ENCODE measurements around the gene SAMD7. TPM values are rescaled to one million over a fixed set of nuclear protein-coding genes. Genes with fewer than 3 reads are reported as not detected.

SAMD7 gene, protein sequence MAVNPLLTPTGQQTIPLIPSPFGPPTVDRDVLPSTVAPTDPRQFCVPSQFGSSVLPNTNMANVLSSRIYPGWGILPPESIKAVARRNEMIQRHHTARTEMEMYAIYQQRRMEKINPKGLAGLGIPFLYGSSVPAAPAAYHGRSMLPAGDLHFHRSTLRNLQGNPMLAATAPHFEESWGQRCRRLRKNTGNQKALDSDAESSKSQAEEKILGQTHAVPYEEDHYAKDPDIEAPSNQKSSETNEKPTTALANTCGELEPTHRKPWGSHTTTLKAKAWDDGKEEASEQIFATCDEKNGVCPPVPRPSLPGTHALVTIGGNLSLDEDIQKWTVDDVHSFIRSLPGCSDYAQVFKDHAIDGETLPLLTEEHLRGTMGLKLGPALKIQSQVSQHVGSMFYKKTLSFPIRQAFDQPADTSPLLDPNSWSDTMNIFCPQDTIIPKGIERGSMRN
- not detected in 5 replicates for total RNA-seq (2022; extraction: Qiagen RNA extraction; ENCODE audit: low read depth)

DNA sequence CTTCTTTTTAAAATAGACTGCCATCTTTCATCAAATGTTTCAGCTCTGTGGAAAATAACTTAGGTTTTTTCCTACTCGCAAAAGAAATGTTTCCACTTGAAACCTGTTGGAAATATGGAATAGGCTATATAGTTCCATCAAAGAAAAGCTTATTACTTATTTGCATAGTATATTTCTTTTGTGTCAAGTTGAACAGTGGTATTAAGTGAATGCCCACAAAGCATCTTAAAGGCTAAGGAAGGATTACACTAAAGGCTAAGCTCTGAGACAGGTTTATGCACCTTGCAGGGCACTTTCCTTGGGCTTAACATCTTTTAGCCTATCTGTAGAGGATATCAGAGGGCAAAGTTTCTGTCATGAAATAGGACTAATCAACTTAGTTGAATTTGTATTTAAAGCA lies at the start of gene SAMD7:
TSS of gene SAMD7 (plus strand) at position 301 of the 400 bp plus-strand sequence. CDS start 7,927 bp downstream, outside the sequence.

DNA sequence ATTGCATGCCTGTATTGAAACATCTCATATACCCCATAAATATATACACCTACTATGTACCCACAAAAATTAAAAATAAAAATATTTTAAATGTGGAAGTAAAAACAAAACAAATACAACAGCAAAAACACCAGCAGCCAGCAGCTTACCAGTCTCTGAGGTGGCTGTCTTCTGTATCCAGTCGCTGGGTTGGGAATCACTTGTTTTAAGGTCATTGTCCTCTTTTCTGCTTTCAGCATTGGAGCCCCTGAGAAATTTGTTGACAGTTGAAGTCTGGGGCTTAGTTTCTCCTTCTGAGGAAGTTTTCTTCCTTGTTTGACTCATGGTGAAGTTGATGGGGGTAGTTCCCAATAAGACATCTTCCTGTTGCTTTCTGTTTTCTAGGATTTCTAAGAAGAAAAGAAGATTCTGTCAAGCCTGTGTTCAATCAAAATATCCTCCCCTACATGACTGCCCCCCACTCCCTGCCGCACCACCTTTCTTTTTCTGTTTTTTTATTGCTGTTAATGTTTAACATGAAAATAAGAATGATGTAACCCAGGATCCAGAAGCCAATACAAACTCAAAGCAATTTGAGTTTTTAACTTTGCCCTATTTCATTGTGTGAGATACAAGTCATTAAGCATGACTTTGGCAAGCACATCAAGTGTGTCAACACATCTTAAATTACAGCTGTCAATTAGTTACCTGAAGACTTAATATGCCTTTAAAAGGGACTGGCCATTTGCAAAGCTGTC lies 41.7 kb upstream of the SAMD7 start, which contains the start of gene LRRC31:
TSS of gene LRRC31 (minus strand) at position 452 of the 737 bp plus-strand sequence. CDS start at position 324, 128 bp downstream.

DNA sequence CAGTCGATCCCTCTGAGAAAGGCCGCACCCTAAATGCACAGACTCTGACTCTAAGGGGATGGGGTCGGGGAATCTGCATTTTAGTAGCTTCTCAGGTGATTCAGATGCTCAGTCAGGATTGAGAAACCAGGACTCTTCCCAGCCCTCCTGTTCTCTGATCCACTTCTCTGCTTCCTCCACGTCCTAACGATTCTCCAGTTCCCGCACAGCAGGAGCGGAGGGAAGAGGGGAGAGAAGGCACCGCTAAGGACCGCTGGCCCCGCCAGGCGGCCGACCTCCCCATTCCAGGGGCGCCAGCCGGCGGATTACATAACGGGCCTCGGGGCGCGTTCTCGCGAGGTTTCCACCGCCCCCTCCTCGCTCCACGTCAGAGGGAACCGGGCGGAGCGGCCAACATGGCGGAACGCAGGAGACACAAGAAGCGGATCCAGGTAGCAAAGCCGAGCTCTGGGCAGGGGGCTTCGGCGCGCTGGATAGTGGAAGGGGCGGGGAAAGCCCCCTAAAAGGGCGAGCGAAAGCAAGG lies 55.1 kb downstream of the SAMD7 start, which contains the start of gene SEC62:
TSS of gene SEC62 (plus strand) at position 380 of the 523 bp plus-strand sequence. CDS start at position 396, 16 bp downstream.

Other genes starting within 250 kb of the SAMD7 start
- 0.06 TPM in 1 of 5 replicates, not detected in the others for gene MECOM, start 247.9 kb upstream of the SAMD7 start, total RNA-seq (2022; extraction: Qiagen RNA extraction; ENCODE audit: low read depth)
- 0.93 TPM in 1 of 5 replicates, not detected in the others for gene TERC, start 146.5 kb upstream of the SAMD7 start, total RNA-seq (2022; extraction: Qiagen RNA extraction; ENCODE audit: low read depth)
- gene ACTRT3, start 142.0 kb upstream of the SAMD7 start, total RNA-seq (2022; extraction: Qiagen RNA extraction; ENCODE audit: low read depth): 2.4 to 3.2 TPM (median 2.9 TPM) in 5 replicates
- gene MYNN, start 138.2 kb upstream of the SAMD7 start, total RNA-seq (2022; extraction: Qiagen RNA extraction; ENCODE audit: low read depth): 8.9 to 11.2 TPM (median 10.0 TPM) in 5 replicates
- not detected in 5 replicates for gene LRRIQ4, start 98.7 kb upstream of the SAMD7 start, total RNA-seq (2022; extraction: Qiagen RNA extraction; ENCODE audit: low read depth)
- not detected in 5 replicates for gene LRRC34, start 98.7 kb upstream of the SAMD7 start, total RNA-seq (2022; extraction: Qiagen RNA extraction; ENCODE audit: low read depth)
- 0.05 TPM in 1 of 5 replicates, not detected in the others for gene LRRC31, start 41.6 kb upstream of the SAMD7 start, total RNA-seq (2022; extraction: Qiagen RNA extraction; ENCODE audit: low read depth)
- gene SEC62, start 55.2 kb downstream of the SAMD7 start, total RNA-seq (2022; extraction: Qiagen RNA extraction; ENCODE audit: low read depth): 77.6 to 128 TPM (median 94.4 TPM) in 5 replicates
- gene GPR160, start 126.4 kb downstream of the SAMD7 start, total RNA-seq (2022; extraction: Qiagen RNA extraction; ENCODE audit: low read depth): 1.0 to 2.6 TPM (median 2.0 TPM) in 5 replicates